ENCODE data around the gene HSPG2. TPM values are rescaled to one million over a fixed set of nuclear protein-coding genes. Genes with fewer than 3 reads are reported as not detected.

Gene HSPG2
- polyA plus RNA-seq, 1 donor from 2014 or later, result 0.79 TPM

- TF ChIP-seq MXI1 (conservative IDR thresholded peaks at IDR 0.05; ENCODE audit: poor library complexity, severe bottlenecking) (no peak), RAD21 (conservative IDR thresholded peaks at IDR 0.05) (no peak), CTCF (IDR thresholded peaks at IDR 0.05; ENCODE audit: poor library complexity, severe bottlenecking) (no peak), EZH2 (IDR thresholded peaks at IDR 0.05; ENCODE audit: borderline replicate concordance, insufficient read depth, low read length, poor library complexity, severe bottlenecking) (no peak), REST (IDR thresholded peaks at IDR 0.05; ENCODE audit: borderline replicate concordance) (no peak), TAF1 (IDR thresholded peaks at IDR 0.05; ENCODE audit: low read depth) (no peak), POLR2AphosphoS5 (IDR thresholded peaks at IDR 0.05) (no peak), SMC3 (conservative IDR thresholded peaks at IDR 0.05; ENCODE audit: poor library complexity) (no peak), EP300 (conservative IDR thresholded peaks at IDR 0.05; ENCODE audit: poor library complexity, severe bottlenecking) (no peak)
- no peaks in the 10 kb centered on the region for H4K20me1 ChIP-seq (ENCODE audit: insufficient read depth)
- H3K9ac ChIP-seq (ENCODE audit: low read length), result no peak overlapping the region
- H3K79me2 ChIP-seq (replicated peaks; ENCODE audit: insufficient read depth, low read length), result no peaks in the 10 kb centered on the region
- H3K9me2 ChIP-seq (ENCODE audit: insufficient read depth, low read length), result no peaks in the 10 kb centered on the region
- no peaks in the 10 kb centered on the region for H3F3A ChIP-seq (ENCODE audit: insufficient read depth, low read length, poor library complexity, severe bottlenecking)
- H3K27me3 ChIP-seq (ENCODE audit: insufficient read depth, low read depth, low read length), result no peaks in the 10 kb centered on the region
- no peak overlapping the region for H3K4me3 ChIP-seq (ENCODE audit: low read length)
- H3K36me3 ChIP-seq (ENCODE audit: insufficient read depth, low read length), result no peaks in the 10 kb centered on the region
- no peak overlapping the region for H3K4me2 ChIP-seq (ENCODE audit: low read length)
- H3K27ac ChIP-seq (ENCODE audit: low read length), result no peak overlapping the region
- H3K9me3 ChIP-seq (ENCODE audit: low read length), result no peaks in the 10 kb centered on the region
- H2AFZ ChIP-seq (ENCODE audit: low read depth, low read length), result no peak overlapping the region
These were observed 13.6 kb upstream of the HSPG2 start for GRCh38 chr1:21950734-21951133.

GRCh38 chr1:21946836-21947587 lies 9.9 kb upstream of the HSPG2 start:
- no peak overlapping the region for H2AFZ ChIP-seq (ENCODE audit: low read depth, low read length)
- H3K79me2 ChIP-seq (replicated peaks; ENCODE audit: insufficient read depth, low read length), result no peaks in the 10 kb centered on the region

More at GRCh38 chr1:21946836-21947587, 9.9 kb upstream of the HSPG2 start:
- Histone ChIP-seq H3K4me2 (ENCODE audit: low read length) (no peak overlapping the region), H4K20me1 (ENCODE audit: insufficient read depth) (no peaks in the 10 kb centered on the region), H3K9ac (ENCODE audit: low read length) (no peak overlapping the region), H3K9me3 (ENCODE audit: low read length) (no peaks in the 10 kb centered on the region), H3K36me3 (ENCODE audit: insufficient read depth, low read length) (no peaks in the 10 kb centered on the region), H3F3A (ENCODE audit: insufficient read depth, low read length, poor library complexity, severe bottlenecking) (no peaks in the 10 kb centered on the region), H3K9me2 (ENCODE audit: insufficient read depth, low read length) (no peaks in the 10 kb centered on the region), H3K27me3 (ENCODE audit: insufficient read depth, low read depth, low read length) (no peaks in the 10 kb centered on the region), H3K27ac (ENCODE audit: low read length) (no peak overlapping the region), H3K4me3 (ENCODE audit: low read length) (no peak overlapping the region)
- TF ChIP-seq EZH2 (IDR thresholded peaks at IDR 0.05; ENCODE audit: borderline replicate concordance, insufficient read depth, low read length, poor library complexity, severe bottlenecking) (no peak), CTCF (IDR thresholded peaks at IDR 0.05; ENCODE audit: poor library complexity, severe bottlenecking) (no peak), REST (IDR thresholded peaks at IDR 0.05; ENCODE audit: borderline replicate concordance) (no peak), SMC3 (conservative IDR thresholded peaks at IDR 0.05; ENCODE audit: poor library complexity) (no peak), EP300 (conservative IDR thresholded peaks at IDR 0.05; ENCODE audit: poor library complexity, severe bottlenecking) (no peak), POLR2AphosphoS5 (IDR thresholded peaks at IDR 0.05) (no peak), MXI1 (conservative IDR thresholded peaks at IDR 0.05; ENCODE audit: poor library complexity, severe bottlenecking) (no peak)

All from neural cell (in vitro differentiated cells).